GM13976 (cell line): ENCODE data around the gene NECAP2.

Experiments
- DNase-seq: peaks from one replicate; pipeline ENCODE4 v3.0.0; 2012; ENCODE audit warnings: low spot score
- CTCF ChIP-seq: IDR thresholded peaks from 2 replicates; pipeline ENCODE4 v1.5.1; 2012; ENCODE audit warnings: borderline replicate concordance, mild to moderate bottlenecking; ENCODE audit not compliant: insufficient read depth; ENCODE audit errors: extremely low read depth, missing control alignments, control extremely low read depth
- in situ Hi-C: fragments of 300-500 bp; cut with MboI; formaldehyde crosslinking; loops from one replicate; pipeline ENCODE4 v1.12.0; 2022; ENCODE audit warnings: low sequenced_read_pairs, mixed read lengths, inconsistent platforms; ENCODE audit not compliant: unreplicated experiment

NECAP2 gene

GRCh38 chr1:16409536-16410152, 30.9 kb upstream of the NECAP2 start:
- no peak for TF ChIP-seq CTCF
- no peak for DNase-seq
- in situ Hi-C loops: no loop called here

GRCh38 chr1:16410803-16411202, 29.7 kb upstream of the NECAP2 start:
- no peak for TF ChIP-seq CTCF
- no peak for DNase-seq
- in situ Hi-C loops: no loop called here

- no peak for TF ChIP-seq CTCF
- in situ Hi-C loops: no loop called here
- DNase-seq: no peak
These were observed 27.3 kb upstream of the NECAP2 start for GRCh38 chr1:16413191-16413590.

GRCh38 chr1:16418823-16419425, 21.6 kb upstream of the NECAP2 start:
- DNase-seq: no peak
- in situ Hi-C loops: no loop called here
- TF ChIP-seq CTCF: no peak

GRCh38 chr1:16420424-16421118, 20.0 kb upstream of the NECAP2 start:
- in situ Hi-C loops: no loop called here
- DNase-seq: peak; percentile 72
- TF ChIP-seq CTCF: no peak

GRCh38 chr1:16421201-16421600, 19.3 kb upstream of the NECAP2 start:
- no peak for TF ChIP-seq CTCF
- in situ Hi-C loops: no loop called here
- DNase-seq: no peak
